Left ventricle myocardium inferior (tissue), 1 donor: ENCODE measurements around the gene NCOR1. TPM values are rescaled to one million over a fixed set of nuclear protein-coding genes. Genes with fewer than 3 reads are reported as not detected.
A peak's percentile ranks its signal among the peaks of the same experiment; 100 is the strongest.

Experiments
- DNase-seq: peaks from one replicate; pipeline ENCODE4 v3.0.0-alpha.2; 2020
- H3K27ac ChIP-seq: fragments of 200-600 bp; replicated peaks from 2 replicates; pipeline ENCODE4 v1.8.0; 2021
- H3K27me3 ChIP-seq: fragments of 200-600 bp; 2 replicates; pipeline ENCODE4 v1.8.0; 2021; ENCODE audit warnings: low read depth
- H3K36me3 ChIP-seq: fragments of 200-600 bp; 2 replicates; pipeline ENCODE4 v1.8.0; 2021
- H3K4me1 ChIP-seq: fragments of 200-600 bp; 2 replicates; pipeline ENCODE4 v1.8.0; 2021
- H3K4me3 ChIP-seq: fragments of 200-600 bp; 2 replicates; pipeline ENCODE4 v1.8.0; 2021; ENCODE audit warnings: mild to moderate bottlenecking, moderate library complexity
- H3K9me3 ChIP-seq: fragments of 200-600 bp; replicated peaks from 2 replicates; pipeline ENCODE4 v1.8.0; 2021
- CTCF ChIP-seq: fragments of 200-600 bp; IDR thresholded peaks from 2 replicates; pipeline ENCODE4 v1.8.0; 2021; ENCODE audit warnings: antibody characterized with exemption, mild to moderate bottlenecking, borderline replicate concordance
- intact Hi-C: fragments of 100-400 bp; cut with micrococcal nuclease; formaldehyde crosslinking; loops from one replicate; pipeline ENCODE4 v1.11.0; 2022
- total RNA-seq: library from RNA; stranded (reverse); fragmentation: NEBNext Ultra II Directional; extraction: Animal tissue kit (Norgen Biotek cat#: 25700); gene quantifications from one replicate; pipeline ENCODE4 v1.2.1, GENCODE V29; 2021
- donor health status: DM: no; HTN: yes; CAD: no; lungs with severe emphysema.

NCOR1 gene
- total RNA-seq, 1 donor from 2014 or later = 60.1 TPM

- H3K27ac ChIP-seq = no peak overlapping the region
- intact Hi-C loops = no loop called here
- H3K4me3 ChIP-seq = no peak overlapping the region
- no peaks in the 10 kb centered on the region for H3K4me1 ChIP-seq
- no peak for TF ChIP-seq CTCF
- no peaks in the 10 kb centered on the region for H3K27me3 ChIP-seq
- peaks cover 86% of the 10 kb centered on the region for H3K36me3 ChIP-seq
- H3K9me3 ChIP-seq = no peaks in the 10 kb centered on the region
- DNase-seq = no peak
Measured at GRCh38 chr17:16040710-16041251, 174.6 kb downstream of the NCOR1 start.

DNA sequence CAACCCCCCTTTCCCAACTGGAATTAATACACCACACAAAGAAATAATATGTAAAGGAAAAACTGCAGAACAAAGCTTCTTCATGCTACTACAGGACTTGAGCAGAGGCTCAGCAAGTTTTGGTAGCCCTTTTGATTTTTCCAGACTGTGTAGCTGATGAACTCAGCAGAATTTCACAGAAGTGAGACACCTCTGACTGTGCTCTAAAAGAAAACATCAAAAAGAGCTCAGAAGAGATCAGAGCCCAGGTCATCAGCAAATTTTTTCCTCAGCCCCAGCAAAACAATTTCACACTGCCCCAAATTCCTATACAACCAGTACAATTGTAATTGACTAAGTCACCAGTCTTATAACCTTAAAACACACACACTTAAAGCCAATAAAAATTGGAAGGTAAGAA lies 177.7 kb downstream of the NCOR1 start:
- Histone ChIP-seq H3K36me3 (peaks cover 88% of the 10 kb centered on the region), H3K4me3 (no peak overlapping the region), H3K27ac (no peak overlapping the region), H3K9me3 (no peaks in the 10 kb centered on the region), H3K4me1 (no peaks in the 10 kb centered on the region), H3K27me3 (no peaks in the 10 kb centered on the region)
- intact Hi-C loops = no loop called here
- no peak for DNase-seq
- no peak for TF ChIP-seq CTCF

GRCh38 chr17:16036261-16036660 lies 179.1 kb downstream of the NCOR1 start:
- H3K27me3 ChIP-seq = no peaks in the 10 kb centered on the region
- no peaks in the 10 kb centered on the region for H3K9me3 ChIP-seq
- H3K27ac ChIP-seq = no peak overlapping the region
- no peaks in the 10 kb centered on the region for H3K4me1 ChIP-seq
- no peak for DNase-seq
- intact Hi-C loops = no loop called here
- H3K36me3 ChIP-seq = peaks cover 90% of the 10 kb centered on the region
- no peak overlapping the region for H3K4me3 ChIP-seq
- TF ChIP-seq CTCF = no peak

GRCh38 chr17:16033729-16034349 lies 181.5 kb downstream of the NCOR1 start:
- no peak overlapping the region for H3K27ac ChIP-seq
- no peaks in the 10 kb centered on the region for H3K4me1 ChIP-seq
- H3K4me3 ChIP-seq = no peak overlapping the region
- H3K9me3 ChIP-seq = no peaks in the 10 kb centered on the region
- H3K27me3 ChIP-seq = no peaks in the 10 kb centered on the region
- no peak for DNase-seq
- intact Hi-C loops = no loop called here
- peaks cover 100% of the 10 kb centered on the region for H3K36me3 ChIP-seq
- TF ChIP-seq CTCF = no peak

DNA sequence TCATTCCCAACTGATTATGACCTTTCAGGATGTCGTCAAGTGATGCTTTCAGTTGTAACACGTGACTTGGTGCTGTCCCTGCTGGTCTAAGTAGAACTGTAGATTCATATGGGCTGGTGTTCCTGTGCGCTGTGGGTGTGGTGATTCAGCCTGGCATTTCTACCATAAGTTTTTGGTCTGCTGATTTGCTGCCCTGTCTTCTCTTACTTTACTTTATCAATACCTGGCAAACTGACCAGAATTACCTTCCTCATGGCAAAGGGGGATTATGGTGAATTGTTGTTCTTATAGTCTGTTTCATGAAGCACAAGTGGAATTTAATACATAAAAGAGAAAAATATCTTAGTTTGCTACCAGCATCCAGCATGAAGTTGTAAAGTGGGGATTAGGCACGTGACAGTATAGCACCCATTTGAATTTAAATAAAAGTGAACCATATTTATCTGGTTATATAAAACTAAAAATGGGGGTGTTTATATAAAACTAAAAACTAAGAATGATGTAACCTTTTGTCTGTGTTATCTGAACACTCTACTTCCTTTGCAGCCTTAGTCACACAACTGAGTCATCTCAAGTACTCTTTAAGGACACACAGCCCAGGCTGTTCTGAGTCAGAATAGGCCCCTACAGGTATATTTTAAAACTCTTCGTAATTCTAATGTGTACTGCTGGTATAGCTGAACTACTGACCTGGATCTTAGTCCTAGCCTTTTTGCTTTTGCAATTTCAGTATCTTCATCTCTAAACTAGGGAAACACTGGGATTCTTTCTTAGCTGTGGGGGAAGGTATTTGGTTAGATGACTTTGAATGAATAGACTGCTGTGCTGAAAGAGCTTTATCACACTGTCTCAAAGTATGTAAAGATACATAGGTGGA lies 187.4 kb downstream of the NCOR1 start:
- intact Hi-C loops = no loop called here

More for the DNA sequence above, 187.4 kb downstream of the NCOR1 start:
- DNase-seq = no peak
- TF ChIP-seq CTCF = no peak
- Histone ChIP-seq H3K27ac (peak overlapping the region; percentile 46), H3K36me3 (peaks cover 87% of the 10 kb centered on the region), H3K9me3 (no peaks in the 10 kb centered on the region), H3K4me3 (no peak overlapping the region), H3K27me3 (no peaks in the 10 kb centered on the region), H3K4me1 (peaks cover 22% of the 10 kb centered on the region)
